Mesangial cell (primary cell): ENCODE results near the gene CXCL6. TPM values are rescaled to one million over a fixed set of nuclear protein-coding genes. Genes with fewer than 3 reads are reported as not detected.

Experiments
- total RNA-seq: library from RNA; depleted of rRNA; stranded (reverse); fragments of >200 nt; gene quantifications from 2 replicates; pipeline ENCODE4 v1.2.3, GENCODE V29; 2015

The CXCL6 gene
- total RNA-seq: 6.2 and 6.7 TPM in 2 replicates

GRCh38 chr4:73836373-73837279 is at the start of gene CXCL6:
TSS of gene CXCL6 (plus strand) at chr4:73836678. CDS start at chr4:73836751, 73 bp downstream.

DNA sequence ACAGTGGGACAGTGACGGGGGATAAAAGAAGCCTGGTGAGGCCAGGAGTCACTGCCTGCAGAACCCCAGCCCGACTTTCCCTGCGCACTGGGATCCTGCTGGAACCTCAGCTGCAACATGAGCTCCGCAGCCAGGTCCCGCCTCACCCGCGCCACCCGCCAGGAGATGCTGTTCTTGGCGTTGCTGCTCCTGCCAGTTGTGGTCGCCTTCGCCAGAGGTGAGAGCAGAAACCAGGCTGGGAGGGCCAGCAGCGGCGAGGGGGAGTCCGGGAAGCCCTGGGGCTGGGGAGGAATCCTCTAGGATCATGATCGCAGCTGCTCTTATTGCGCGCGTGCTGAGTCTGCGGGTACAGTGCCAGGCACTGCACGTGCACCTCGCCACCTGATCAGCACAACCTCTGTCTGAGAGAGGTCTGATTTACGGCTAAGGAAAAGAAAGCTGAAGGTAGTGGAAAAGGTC is 16.8 kb downstream of the CXCL6 start, which contains the start of gene PF4V1:
Gene PF4V1, plus strand, starts transcription at position 51 of the 459 bp plus-strand sequence. Its CDS starts 67 bp downstream, at position 118.

DNA sequence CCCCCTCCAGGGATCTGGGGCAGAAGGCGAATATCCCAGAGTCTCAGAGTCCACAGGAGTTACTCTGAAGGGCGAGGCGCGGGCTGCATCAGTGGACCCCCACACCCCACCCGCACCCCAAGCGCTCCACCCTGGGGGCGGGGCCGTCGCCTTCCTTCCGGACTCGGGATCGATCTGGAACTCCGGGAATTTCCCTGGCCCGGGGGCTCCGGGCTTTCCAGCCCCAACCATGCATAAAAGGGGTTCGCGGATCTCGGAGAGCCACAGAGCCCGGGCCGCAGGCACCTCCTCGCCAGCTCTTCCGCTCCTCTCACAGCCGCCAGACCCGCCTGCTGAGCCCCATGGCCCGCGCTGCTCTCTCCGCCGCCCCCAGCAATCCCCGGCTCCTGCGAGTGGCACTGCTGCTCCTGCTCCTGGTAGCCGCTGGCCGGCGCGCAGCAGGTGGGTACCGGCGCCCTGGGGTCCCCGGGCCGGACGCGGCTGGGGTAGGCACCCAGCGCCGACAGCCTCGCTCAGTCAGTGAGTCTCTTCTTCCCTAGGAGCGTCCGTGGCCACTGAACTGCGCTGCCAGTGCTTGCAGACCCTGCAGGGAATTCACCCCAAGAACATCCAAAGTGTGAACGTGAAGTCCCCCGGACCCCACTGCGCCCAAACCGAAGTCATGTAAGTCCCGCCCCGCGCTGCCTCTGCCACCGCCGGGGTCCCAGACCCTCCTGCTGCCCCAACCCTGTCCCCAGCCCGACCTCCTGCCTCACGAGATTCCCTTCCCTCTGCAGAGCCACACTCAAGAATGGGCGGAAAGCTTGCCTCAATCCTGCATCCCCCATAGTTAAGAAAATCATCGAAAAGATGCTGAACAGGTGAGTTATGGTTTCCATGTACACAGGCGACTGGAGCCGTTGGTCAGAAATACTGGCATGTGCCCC is 32.9 kb downstream of the CXCL6 start, which contains the start of gene CXCL1:
Gene CXCL1, plus strand, starts transcription at position 264 of the 926 bp plus-strand sequence. Its CDS starts 78 bp downstream, at position 342.

Other genes starting within 250 kb of the CXCL6 start
- 0.16 and 1.5 TPM in 2 replicates for gene RASSF6, start 216.2 kb upstream of the CXCL6 start, total RNA-seq
- 0.76 and 2.1 TPM in 2 replicates for gene CXCL8, start 96.1 kb upstream of the CXCL6 start, total RNA-seq
- gene PF4V1, start 16.6 kb downstream of the CXCL6 start, total RNA-seq: 0.25 TPM in 1 of 2 replicates, not detected in the other
- gene CXCL1, start 32.7 kb downstream of the CXCL6 start, total RNA-seq: 30.3 and 35.5 TPM in 2 replicates
- 0.81 and 4.4 TPM in 2 replicates for gene PF4, start 145.3 kb downstream of the CXCL6 start, total RNA-seq
- not detected in 2 replicates for gene PPBP, start 151.5 kb downstream of the CXCL6 start, total RNA-seq
- gene CXCL5, start 162.0 kb downstream of the CXCL6 start, total RNA-seq: 12.4 and 25.9 TPM in 2 replicates
- gene CXCL3, start 202.0 kb downstream of the CXCL6 start, total RNA-seq: 1.6 and 4.1 TPM in 2 replicates